Type B pancreatic cell (in vitro differentiated cells): ENCODE data around the gene LOX. TPM values are rescaled to one million over a fixed set of nuclear protein-coding genes. Genes with fewer than 3 reads are reported as not detected.
A peak's percentile ranks its signal among the peaks of the same experiment; 100 is the strongest.

Experiments used
- DNase-seq: peaks from one replicate; pipeline ENCODE4 v3.0.0; 2021; ENCODE audit warnings: mixed read lengths; ENCODE audit not compliant: unreplicated experiment; ENCODE audit errors: extremely low spot score
- H3K27ac Mint-ChIP-seq: 2 replicates; pipeline ENCODE4 v1.8.0; 2021; ENCODE audit warnings: mild to moderate bottlenecking, mixed read lengths
- H3K27me3 Mint-ChIP-seq: 2 replicates; pipeline ENCODE4 v1.8.0; 2021; ENCODE audit warnings: mixed read lengths
- H3K36me3 Mint-ChIP-seq: 2 replicates; pipeline ENCODE4 v1.8.0; 2021; ENCODE audit warnings: mixed read lengths
- H3K4me1 Mint-ChIP-seq: one replicate; pipeline ENCODE4 v1.8.0; 2021; ENCODE audit warnings: mixed read lengths; ENCODE audit not compliant: unreplicated experiment
- H3K4me3 Mint-ChIP-seq: 2 replicates; pipeline ENCODE4 v1.8.0; 2021; ENCODE audit warnings: mild to moderate bottlenecking, mixed read lengths
- H3K9me3 Mint-ChIP-seq: 2 replicates; pipeline ENCODE4 v1.8.0; 2021; ENCODE audit warnings: mixed read lengths
- total RNA-seq: library from RNA; stranded (reverse); gene quantifications from 2 replicates; pipeline ENCODE4 v1.2.1, GENCODE V29; 2021; ENCODE audit warnings: low replicate concordance
- TF ChIP-seq, protein P1 (sequence below): fragments of 200-600 bp; sonication (generic); conservative IDR thresholded peaks from 2 replicates; pipeline ENCODE4 v1.5.0; 2021; ENCODE audit warnings: antibody characterized with exemption, mild to moderate bottlenecking

LOX gene
- total RNA-seq, 1 donor from 2014 or later, result 6.6 TPM

DNA sequence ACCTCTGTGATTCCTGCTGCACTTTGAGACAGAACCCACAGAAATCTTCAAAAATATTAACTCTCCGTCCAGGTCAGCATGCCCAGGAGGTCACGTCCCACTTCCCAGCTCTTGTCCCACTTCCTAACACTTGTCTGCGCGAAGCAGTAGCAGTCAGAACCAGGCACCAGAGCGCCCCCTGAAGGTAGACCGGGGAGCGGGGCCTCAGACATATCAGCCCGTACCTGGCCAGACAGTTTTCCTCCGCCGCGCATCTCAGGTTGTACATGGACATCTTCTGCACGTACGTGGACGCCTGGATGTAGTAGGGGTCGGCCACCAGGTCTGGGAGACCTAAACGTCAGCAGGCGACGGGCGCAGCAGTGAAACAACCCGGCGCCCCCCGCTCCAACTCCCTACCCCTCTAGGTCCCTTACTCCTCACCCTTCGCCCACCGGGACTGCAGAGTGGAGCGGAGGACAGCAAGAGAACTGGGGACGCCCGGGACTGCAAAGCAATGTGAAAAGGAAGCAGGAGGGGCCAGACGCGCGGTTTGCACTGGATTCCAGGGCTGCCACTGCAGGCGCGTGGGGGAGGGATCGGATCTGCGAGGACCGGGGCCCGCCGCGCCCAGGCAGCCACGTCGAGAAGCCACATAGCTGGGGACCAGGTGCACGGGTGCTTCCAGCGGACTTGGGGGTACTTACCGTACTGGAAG, 1.2 kb downstream of the LOX start:
- TF ChIP-seq, protein P1, sequence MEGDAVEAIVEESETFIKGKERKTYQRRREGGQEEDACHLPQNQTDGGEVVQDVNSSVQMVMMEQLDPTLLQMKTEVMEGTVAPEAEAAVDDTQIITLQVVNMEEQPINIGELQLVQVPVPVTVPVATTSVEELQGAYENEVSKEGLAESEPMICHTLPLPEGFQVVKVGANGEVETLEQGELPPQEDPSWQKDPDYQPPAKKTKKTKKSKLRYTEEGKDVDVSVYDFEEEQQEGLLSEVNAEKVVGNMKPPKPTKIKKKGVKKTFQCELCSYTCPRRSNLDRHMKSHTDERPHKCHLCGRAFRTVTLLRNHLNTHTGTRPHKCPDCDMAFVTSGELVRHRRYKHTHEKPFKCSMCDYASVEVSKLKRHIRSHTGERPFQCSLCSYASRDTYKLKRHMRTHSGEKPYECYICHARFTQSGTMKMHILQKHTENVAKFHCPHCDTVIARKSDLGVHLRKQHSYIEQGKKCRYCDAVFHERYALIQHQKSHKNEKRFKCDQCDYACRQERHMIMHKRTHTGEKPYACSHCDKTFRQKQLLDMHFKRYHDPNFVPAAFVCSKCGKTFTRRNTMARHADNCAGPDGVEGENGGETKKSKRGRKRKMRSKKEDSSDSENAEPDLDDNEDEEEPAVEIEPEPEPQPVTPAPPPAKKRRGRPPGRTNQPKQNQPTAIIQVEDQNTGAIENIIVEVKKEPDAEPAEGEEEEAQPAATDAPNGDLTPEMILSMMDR, result peak; percentile 84
- H3K4me1 Mint-ChIP-seq, result peaks cover 20% of the 10 kb centered on the region
- peak overlapping the region; percentile 65 for H3K27ac Mint-ChIP-seq

DNA sequence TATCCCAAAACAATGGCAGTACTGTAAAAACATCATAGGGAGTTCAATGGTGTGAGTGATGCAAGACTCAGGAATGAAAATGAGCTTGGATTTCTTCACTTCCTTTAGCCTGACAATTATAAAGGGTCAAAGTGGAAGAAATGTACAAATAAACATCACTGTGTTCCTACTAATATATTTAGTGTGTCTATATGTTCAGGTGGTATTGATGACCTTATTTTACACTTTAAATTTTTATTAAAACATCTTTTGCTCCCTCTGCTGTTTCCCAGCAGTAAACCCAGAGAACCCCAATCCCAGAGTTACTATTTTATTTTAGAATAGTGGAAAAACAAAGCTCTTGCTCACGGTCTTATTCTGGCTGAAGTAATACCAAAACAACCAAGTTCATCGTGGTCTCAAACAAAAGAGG, 2.0 kb downstream of the LOX start:
- TF ChIP-seq, protein P1, result no peak
- Mint-ChIP-seq H3K36me3 (no peaks in the 10 kb centered on the region), H3K27ac (no peak overlapping the region), H3K27me3 (peaks cover 52% of the 10 kb centered on the region), H3K9me3 (no peaks in the 10 kb centered on the region), H3K4me3 (peak overlapping the region; percentile 90), H3K4me1 (peaks cover 20% of the 10 kb centered on the region)
- no peak for DNase-seq

More for the DNA sequence above, 1.2 kb downstream of the LOX start:
- Mint-ChIP-seq H3K27me3 (peaks cover 55% of the 10 kb centered on the region), H3K9me3 (no peaks in the 10 kb centered on the region), H3K4me3 (peak overlapping the region; percentile 90), H3K36me3 (no peaks in the 10 kb centered on the region)
- peak; percentile 83 for DNase-seq

DNA sequence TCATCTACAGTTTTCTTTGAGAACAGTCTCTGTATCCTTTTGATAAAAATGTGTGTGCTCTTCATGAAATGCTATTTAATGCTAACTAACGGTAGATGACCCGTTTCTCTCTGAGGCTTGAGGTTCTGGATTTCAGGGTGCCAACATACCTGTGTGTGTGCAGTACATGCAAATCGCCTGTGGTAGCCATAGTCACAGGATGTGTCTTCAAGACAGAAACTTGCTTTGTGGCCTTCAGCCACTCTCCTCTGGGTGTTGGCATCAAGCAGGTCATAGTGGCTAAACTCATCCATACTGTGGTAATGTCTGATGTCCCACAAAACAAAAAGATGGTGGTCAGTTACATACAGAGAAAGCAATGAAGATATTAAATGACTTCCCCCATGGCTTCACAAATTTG, 4.2 kb downstream of the LOX start:
- Mint-ChIP-seq H3K36me3 (no peaks in the 10 kb centered on the region), H3K27me3 (peaks cover 39% of the 10 kb centered on the region), H3K27ac (no peak overlapping the region), H3K9me3 (no peaks in the 10 kb centered on the region), H3K4me1 (peaks cover 17% of the 10 kb centered on the region), H3K4me3 (no peak overlapping the region)
- no peak for DNase-seq
- TF ChIP-seq, protein P1, result no peak

DNA sequence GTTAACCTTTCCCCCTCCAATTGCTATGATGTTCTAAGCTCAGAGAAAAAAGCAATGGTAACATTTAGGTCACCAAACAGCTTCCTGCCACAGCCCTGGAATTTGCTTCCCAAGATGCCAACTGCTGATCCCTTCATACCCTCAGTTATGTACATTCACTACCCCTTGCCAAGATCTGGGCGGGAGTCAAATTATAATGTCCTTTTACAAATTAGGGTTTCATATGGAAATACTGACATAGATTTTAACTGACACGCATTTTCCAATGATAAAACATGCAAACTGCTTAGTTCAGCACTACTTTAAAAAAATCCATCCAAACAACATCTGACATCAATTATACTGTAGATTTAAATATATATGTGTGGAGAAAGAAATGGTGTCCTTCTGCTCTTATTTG, 5.0 kb downstream of the LOX start:
- TF ChIP-seq, protein P1, result no peak
- Mint-ChIP-seq H3K27me3 (peaks cover 30% of the 10 kb centered on the region), H3K9me3 (no peaks in the 10 kb centered on the region), H3K36me3 (no peaks in the 10 kb centered on the region), H3K4me1 (peaks cover 9% of the 10 kb centered on the region), H3K4me3 (no peak overlapping the region), H3K27ac (no peak overlapping the region)
- DNase-seq, result no peak

DNA sequence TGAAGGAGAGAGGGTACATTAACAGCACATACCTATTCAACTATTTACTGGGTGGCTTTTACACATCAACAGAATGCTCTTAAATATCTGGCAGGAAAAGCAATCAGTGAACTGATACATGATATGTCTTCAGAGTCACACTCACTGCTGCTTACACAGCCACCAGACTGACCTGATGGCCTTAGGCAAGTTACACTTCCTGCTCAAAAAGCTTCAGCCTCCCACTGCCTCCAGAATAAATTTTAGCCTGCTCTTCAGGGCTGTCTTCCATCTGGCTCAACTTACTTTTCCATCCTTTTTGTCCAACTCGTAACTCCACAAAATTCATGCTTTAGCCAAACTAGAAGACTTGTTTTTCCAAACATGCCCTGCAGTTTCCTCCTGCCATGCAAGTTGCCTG, 10.7 kb downstream of the LOX start:
- no peak overlapping the region for H3K4me3 Mint-ChIP-seq
- H3K36me3 Mint-ChIP-seq, result peaks cover 3% of the 10 kb centered on the region
- no peak for DNase-seq

More for the DNA sequence above, 10.7 kb downstream of the LOX start:
- Mint-ChIP-seq H3K27ac (no peak overlapping the region), H3K4me1 (peaks cover 12% of the 10 kb centered on the region), H3K27me3 (no peaks in the 10 kb centered on the region), H3K9me3 (no peaks in the 10 kb centered on the region)
- TF ChIP-seq, protein P1, result no peak
